ENCODE measurements around the gene CLIP4.
A peak's percentile ranks its signal among the peaks of the same experiment; 100 is the strongest.

Gene CLIP4

GRCh38 chr2:29134933-29135332 is 19.7 kb downstream of the CLIP4 start:
- no peak for DNase-seq (ENCODE audit: low read depth in 2 of 2)

GRCh38 chr2:29139152-29139551 is 23.9 kb downstream of the CLIP4 start:
- no peak for DNase-seq (ENCODE audit: low read depth in 2 of 2)

- DNase-seq (ENCODE audit: low read depth in 2 of 2), result no peak
Observed at GRCh38 chr2:29139731-29140130, 24.5 kb downstream of the CLIP4 start.

GRCh38 chr2:29143657-29144056 is 28.4 kb downstream of the CLIP4 start:
- DNase-seq (ENCODE audit: low read depth in 2 of 2), result no peak

- DNase-seq (ENCODE audit: low read depth in 2 of 2), result no peak
Observed at GRCh38 chr2:29146197-29146596, 31.0 kb downstream of the CLIP4 start.

- no peak for DNase-seq (ENCODE audit: low read depth in 2 of 2)
Observed at GRCh38 chr2:29147963-29148362, 32.7 kb downstream of the CLIP4 start.

DNA sequence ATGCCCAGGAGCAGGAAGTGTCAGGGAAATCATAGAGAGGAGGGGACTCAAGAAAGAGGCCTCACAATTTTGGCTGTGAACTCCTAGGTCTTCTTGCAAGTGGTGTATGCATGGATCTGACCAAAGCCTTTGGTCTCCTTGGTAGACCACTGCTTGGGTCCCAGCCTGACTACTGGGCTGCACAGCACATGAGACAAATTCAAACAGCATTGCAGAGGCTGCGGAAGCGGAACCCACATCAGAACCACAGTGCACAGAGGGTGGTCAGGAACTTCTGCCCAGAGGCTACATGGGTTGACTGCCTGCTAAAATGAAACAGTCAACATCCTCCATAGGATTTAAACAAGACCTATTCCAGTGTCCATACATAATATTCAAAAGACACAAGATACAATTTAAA is 39.4 kb downstream of the CLIP4 start:
- no peak for DNase-seq (ENCODE audit: low read depth in 2 of 2)

DNA sequence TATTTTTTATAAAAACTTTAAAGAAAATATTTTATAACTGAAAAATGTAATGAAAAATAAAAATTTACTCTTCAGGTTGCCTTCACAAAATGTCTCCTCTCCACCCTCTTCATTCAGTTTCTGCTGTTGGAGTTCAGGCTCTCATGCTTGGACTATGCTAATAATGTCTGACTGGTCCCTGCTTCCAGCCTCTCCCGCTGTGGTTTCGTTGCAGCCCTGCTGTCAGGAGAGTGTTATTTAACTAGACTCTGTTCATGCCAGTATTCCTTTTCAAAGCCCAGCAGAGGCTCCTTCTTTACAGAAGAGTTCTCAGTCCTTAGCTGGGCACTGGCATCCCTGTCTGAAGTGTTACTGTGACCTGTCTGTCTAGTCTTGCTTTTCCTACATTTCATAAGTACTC is 40.4 kb downstream of the CLIP4 start:
- DNase-seq (ENCODE audit: low read depth in 2 of 2), result no peak

DNA sequence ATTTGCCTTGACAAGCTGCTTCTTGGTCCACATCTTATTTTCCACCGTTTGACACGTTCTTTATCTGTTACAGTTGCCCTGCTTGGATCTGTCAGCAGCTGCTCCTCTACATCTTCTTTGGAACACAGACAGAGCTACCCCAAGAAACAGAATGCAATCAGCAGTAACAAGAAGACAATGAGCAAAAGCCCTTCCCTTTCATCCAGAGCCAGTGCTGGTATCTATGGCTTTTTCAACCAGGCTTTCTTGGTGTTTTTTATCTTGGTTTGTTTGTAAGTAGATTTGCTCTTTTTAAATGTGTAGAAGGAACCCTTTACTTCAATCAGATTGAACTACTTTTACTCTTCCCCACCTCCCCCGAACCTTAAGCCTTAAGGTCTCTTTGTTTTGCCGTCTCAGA is 41.9 kb downstream of the CLIP4 start:
- DNase-seq (ENCODE audit: low read depth in 2 of 2), result no peak

DNA sequence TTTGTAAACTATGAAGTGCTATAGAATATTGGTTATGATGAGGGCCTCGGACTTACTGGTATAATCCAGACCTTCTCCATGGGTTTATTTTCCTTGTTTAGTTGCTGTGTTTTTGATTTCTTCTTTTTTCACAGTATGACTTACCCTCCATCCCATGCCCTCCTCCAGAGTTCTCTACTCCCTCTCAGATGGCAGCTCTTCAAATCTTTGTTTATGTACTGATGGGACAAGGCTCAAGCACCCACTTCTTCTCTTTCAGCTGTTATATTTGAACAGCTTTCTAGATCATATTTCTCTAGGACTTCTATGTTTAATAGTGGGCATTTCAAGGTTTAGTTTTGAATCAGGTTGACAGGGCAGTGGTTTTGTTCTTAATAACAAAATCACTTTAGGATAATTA is 43.9 kb downstream of the CLIP4 start:
- no peak for DNase-seq (ENCODE audit: low read depth in 2 of 2)

DNA sequence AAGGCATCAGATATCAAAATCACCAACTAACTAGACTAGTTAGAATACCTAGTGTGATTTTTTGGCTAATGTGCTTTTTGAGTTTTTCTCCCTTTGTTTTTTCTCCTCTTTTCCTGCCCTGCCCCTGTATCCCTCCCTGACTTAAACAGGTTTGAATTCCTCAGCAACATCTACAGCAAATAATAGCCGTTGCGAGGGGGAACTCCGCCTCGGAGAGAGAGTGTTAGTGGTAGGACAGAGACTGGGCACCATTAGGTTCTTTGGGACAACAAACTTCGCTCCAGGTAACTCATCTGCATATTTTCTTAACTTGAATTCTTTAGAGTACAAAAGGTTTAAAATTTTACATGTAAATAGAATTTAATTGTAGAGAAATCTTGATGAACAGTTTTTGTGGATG is 45.0 kb downstream of the CLIP4 start:
- no peak for DNase-seq (ENCODE audit: low read depth in 2 of 2)

GRCh38 chr2:29162204-29162928 is 47.2 kb downstream of the CLIP4 start:
- DNase-seq (ENCODE audit: low read depth in 2 of 2), result no peak

DNA sequence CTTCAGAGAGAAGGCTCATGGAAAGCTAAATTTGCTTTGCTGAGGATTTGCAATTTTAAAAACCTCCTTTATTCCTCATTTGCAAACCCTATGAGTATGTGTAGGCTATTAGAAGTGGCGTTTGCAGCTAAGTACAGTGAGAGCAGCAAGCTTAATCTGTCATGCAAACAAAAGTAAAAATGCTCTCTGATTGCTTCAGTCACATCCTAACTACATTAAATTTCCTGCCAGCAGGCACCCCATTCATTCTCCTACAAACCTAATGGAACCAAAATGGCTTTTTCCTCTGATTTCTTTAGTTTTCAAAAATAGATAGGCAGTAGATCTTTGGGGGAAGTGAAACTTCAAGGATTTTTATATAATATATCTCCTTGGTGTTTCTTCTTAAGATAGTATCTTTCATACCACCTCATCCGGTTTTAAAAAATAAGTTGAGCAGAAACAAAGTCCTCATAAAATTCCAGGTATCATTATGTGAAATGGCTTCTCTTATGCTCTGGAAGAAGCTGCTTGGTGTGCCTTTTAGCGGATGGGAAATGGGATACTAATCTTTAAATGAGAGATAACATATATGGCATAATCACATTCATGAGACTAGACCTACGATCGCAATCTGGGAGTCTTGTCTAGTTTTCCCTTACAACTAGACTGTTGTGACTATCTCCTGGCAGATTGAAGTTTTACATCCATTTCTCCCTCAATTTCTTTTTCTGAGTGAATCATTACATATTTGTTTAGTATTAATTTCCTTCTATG is 49.1 kb downstream of the CLIP4 start:
- DNase-seq (ENCODE audit: low read depth in 2 of 2), result no peak

- peak; percentile 42 to 51 for DNase-seq (ENCODE audit: low read depth in 2 of 2)
Observed at GRCh38 chr2:29165362-29166241, 50.4 kb downstream of the CLIP4 start.

DNA sequence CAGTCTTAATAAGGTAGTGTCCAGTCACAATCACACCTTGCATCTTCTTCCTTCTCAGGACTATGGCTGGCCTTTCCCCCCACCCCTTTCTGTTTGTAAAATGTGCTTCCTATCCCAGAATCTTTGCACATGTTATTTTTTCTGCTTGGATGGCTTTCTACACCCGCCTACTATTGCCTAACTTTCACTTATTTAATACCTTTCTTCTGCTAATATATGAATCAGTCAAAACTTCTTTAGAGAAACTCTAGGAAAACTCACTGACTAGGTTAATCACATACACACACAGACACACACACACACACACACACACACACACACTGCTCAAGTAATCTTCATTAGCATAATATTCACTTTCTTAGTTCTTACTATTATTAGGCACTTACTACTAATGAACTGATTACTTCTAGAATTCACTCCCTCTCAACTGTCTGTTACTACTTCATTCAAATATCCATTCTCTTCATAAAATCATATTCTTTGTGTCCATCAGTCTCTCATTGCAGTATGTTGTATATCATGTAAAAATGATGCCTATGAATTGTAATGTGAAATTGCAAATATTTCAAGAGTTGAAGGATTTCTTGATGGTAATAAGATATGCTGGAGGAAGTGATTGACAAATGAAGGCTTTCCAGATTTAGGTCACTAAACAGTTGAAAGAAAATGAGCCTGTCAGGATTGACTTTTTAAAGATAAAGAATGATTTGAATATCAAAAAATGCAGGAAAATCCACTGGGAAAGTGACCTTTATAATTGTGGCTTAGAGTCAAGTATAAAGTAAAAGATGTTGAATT is 51.2 kb downstream of the CLIP4 start:
- no peak for DNase-seq (ENCODE audit: low read depth in 2 of 2)

DNA sequence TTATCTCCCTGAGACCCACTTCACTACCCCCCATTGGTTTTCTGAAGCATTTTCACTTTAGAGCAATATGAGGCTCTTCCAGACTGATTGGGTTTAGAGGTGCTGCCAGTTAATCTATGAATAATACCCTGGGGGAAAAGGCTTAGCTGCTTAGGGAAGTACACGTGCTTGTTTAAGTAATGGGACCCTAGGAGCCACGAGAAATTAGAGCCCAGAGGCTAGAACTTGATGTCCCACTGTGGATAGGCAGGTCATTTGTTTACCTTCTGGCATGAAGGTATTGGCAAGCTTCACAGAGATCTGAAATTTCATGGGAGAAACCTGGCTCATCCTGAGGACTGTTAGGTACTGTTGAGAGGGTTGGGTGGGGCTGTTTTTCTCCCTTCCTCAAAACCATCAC is 59.7 kb downstream of the CLIP4 start:
- no peak for DNase-seq (ENCODE audit: low read depth in 2 of 2)

DNA sequence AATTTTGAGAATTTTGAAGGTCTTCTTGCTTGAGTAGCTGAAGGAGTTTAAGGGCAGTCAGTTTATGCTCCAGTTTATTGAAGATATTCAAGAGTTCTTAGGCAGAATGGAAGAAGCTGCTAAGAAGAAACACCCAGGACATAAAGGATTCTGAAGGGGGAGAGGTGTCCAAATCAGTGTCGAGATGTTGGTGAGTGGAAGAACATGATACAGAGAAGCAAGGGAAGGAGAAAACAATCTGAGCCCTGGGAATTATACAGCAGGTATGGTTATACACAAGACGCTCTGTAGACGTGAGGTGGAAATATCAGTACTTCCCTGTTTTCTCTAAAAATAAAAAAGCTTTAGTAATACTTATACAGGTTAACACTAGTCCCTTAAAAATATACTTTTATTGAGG is 60.1 kb downstream of the CLIP4 start:
- no peak for DNase-seq (ENCODE audit: low read depth in 2 of 2)

DNA sequence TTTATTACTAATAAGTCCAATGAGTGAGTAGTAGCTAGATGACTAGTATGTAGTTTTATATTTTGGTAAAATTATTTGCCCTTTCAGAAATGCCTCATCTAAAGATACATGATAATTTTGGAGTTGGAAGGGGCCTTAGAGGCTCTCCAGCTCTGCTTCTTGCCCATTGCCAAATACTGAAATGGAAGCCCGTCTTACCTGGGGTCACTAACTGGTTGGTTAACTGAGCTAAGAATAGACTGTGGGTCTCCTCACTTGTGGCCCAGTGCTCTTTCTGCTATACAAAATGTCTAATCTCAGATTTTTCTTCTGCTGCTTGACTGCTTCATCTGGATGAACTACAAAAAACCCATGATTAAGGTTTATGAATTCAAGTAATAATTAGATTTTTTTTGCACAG is 67.1 kb downstream of the CLIP4 start:
- DNase-seq (ENCODE audit: low read depth in 2 of 2), result no peak

GRCh38 chr2:29182920-29183319 is 67.7 kb downstream of the CLIP4 start:
- DNase-seq (ENCODE audit: low read depth in 2 of 2), result no peak

DNA sequence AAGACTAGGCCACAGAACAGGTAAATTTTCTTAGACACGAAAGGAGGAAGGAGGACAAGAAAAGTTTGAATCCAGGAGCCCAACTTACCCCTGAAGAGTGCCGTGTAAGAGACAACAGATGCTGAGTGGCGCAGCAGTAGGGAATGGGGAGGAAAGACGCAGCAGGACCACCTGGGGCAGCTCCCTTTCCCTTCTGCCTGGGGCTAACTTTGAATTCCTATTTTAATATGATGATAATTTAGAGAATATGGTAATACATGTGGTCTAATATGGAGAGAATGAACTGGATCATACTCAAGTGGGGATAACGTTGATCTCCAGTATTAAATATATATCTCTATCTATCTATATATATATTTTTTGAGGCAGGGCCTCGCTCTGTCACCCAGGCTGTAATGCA is 69.3 kb downstream of the CLIP4 start:
- no peak for DNase-seq (ENCODE audit: low read depth in 2 of 2)

DNA sequence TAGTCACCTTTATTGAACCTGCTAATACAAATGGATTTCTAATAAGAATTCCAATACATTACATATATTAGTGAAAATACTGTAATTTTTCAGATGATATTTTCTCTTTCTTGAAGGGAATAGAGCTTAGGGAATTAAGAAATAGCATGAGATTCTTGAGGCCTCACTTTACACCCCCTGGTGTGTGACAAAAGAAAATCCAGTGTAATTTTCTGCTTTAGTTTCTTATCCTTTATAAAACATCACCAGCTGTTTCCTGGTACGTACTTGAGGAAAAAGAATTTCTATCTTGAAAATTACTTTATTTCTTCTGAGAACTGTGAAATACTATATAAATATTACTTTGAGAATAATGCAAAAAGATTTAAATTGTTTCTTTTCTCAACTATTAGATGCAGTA is 71.6 kb downstream of the CLIP4 start:
- no peak for DNase-seq (ENCODE audit: low read depth in 2 of 2)

DNA sequence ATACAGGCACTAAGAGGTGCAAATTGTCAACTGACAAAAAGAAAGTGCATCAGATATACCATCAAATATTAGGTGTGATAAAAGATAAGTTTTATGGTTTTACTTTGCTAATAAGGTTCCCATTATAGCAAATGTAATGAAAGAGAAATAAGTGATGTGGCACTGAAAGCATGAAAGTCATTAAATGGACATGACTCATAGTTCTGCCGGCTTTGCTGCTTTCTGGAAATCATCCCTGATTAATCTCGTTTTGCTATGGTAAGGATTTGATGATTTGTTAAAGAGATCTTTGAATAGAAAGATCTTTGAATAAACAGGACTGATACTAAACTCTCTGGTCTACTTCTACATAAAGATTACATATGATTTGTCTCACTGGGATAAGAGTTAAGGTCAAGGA is 72.7 kb downstream of the CLIP4 start:
- DNase-seq (ENCODE audit: low read depth in 2 of 2), result peak; percentile 48 to 49
